Calu3 (cell line): Measurements from ENCODE around the gene CASP9. TPM values are rescaled to one million over a fixed set of nuclear protein-coding genes. Genes with fewer than 3 reads are reported as not detected.

Source experiments
- BruUV-seq: library from RNA; stranded (reverse); fragments of 400-500 nt; replicated peaks from 2 replicates; lab custom pipeline; 2021; lab: Mats Ljungman, UMichigan
- CTCF ChIA-PET: fragments of 300-600 bp; sonication (Branson Sonifier 250); formaldehyde crosslinking; loops from one replicate; lab custom pipeline; 2022; ENCODE audit warnings: antibody characterized with exemption; lab: Charles Lee
- DNase-seq: peaks from one replicate; pipeline ENCODE4 v3.0.0; 2022
- H3K27ac Mint-ChIP-seq: one replicate; pipeline ENCODE4 v1.8.0; 2022; ENCODE audit warnings: mixed read lengths; ENCODE audit not compliant: unreplicated experiment
- H3K27me3 Mint-ChIP-seq: one replicate; pipeline ENCODE4 v1.8.0; 2022; ENCODE audit warnings: mixed read lengths; ENCODE audit not compliant: unreplicated experiment
- H3K36me3 Mint-ChIP-seq: one replicate; pipeline ENCODE4 v1.8.0; 2022; ENCODE audit warnings: mild to moderate bottlenecking, moderate library complexity, mixed read lengths; ENCODE audit not compliant: insufficient read depth, unreplicated experiment
- H3K4me1 Mint-ChIP-seq: one replicate; pipeline ENCODE4 v1.8.0; 2022; ENCODE audit warnings: mild to moderate bottlenecking, low read depth, mixed read lengths; ENCODE audit not compliant: unreplicated experiment
- H3K4me3 Mint-ChIP-seq: one replicate; pipeline ENCODE4 v1.8.0; 2022; ENCODE audit warnings: mild to moderate bottlenecking, low read depth, moderate library complexity, mixed read lengths; ENCODE audit not compliant: unreplicated experiment
- H3K9me3 Mint-ChIP-seq: one replicate; pipeline ENCODE4 v1.8.0; 2022; ENCODE audit warnings: low read depth, mixed read lengths; ENCODE audit not compliant: unreplicated experiment
- CTCF ChIP-seq: fragments of 200-600 bp; IDR thresholded peaks from one replicate; pipeline ENCODE4 v1.8.0; 2022; ENCODE audit warnings: antibody characterized with exemption; ENCODE audit not compliant: unreplicated experiment
- intact Hi-C: fragments of 100-400 bp; cut with micrococcal nuclease; formaldehyde crosslinking; loops from one replicate; pipeline ENCODE4 v1.10.0; 2022; ENCODE audit not compliant: unreplicated experiment
- total RNA-seq: library from RNA; stranded (reverse); gene quantifications from 2 replicates; pipeline ENCODE4 v1.2.3, GENCODE V29; 2022

CASP9 gene
- total RNA-seq, 1 experiment from 2014 or later, result 8.4 TPM

- no TSS peak for BruUV-seq
- Mint-ChIP-seq H3K27me3 (no peaks in the 10 kb centered on the region), H3K4me3 (no peak overlapping the region), H3K4me1 (peaks cover 7% of the 10 kb centered on the region), H3K36me3 (no peaks in the 10 kb centered on the region), H3K27ac (no peak overlapping the region), H3K9me3 (no peaks in the 10 kb centered on the region)
- intact Hi-C loops, result no loop called here
- no peak for TF ChIP-seq CTCF
- DNase-seq, result no peak
- CTCF ChIA-PET, result interaction anchor here (0.6 kb wide), 1 partner anchor 112 kb away, joined by 4 read pairs; no protein-coding TSS in a partner anchor
Observed at GRCh38 chr1:15509586-15509985, 14.4 kb downstream of the CASP9 start.

GRCh38 chr1:15508700-15509487, 15.1 kb downstream of the CASP9 start:
- no peak overlapping the region for H3K27ac Mint-ChIP-seq
- peaks cover 7% of the 10 kb centered on the region for H3K4me1 Mint-ChIP-seq
- H3K4me3 Mint-ChIP-seq, result no peak overlapping the region
- H3K36me3 Mint-ChIP-seq, result peaks cover 5% of the 10 kb centered on the region
- H3K9me3 Mint-ChIP-seq, result no peaks in the 10 kb centered on the region
- no TSS peak for BruUV-seq
- CTCF ChIA-PET, result interaction anchor here (0.6 kb wide), 1 partner anchor 113 kb away, joined by 4 read pairs; no protein-coding TSS in a partner anchor
- TF ChIP-seq CTCF, result no peak
- no peak for DNase-seq
- intact Hi-C loops, result no loop called here
- no peaks in the 10 kb centered on the region for H3K27me3 Mint-ChIP-seq

GRCh38 chr1:15507278-15507677, 16.7 kb downstream of the CASP9 start:
- intact Hi-C loops, result no loop called here
- Mint-ChIP-seq H3K36me3 (peaks cover 5% of the 10 kb centered on the region), H3K4me3 (no peak overlapping the region), H3K4me1 (peaks cover 7% of the 10 kb centered on the region), H3K27ac (no peak overlapping the region), H3K9me3 (no peaks in the 10 kb centered on the region), H3K27me3 (no peaks in the 10 kb centered on the region)
- CTCF ChIA-PET, result no interaction called here
- TF ChIP-seq CTCF, result no peak
- no peak for DNase-seq
- BruUV-seq, result no TSS peak

- Mint-ChIP-seq H3K4me1 (peaks cover 7% of the 10 kb centered on the region), H3K27me3 (no peaks in the 10 kb centered on the region), H3K36me3 (peaks cover 5% of the 10 kb centered on the region), H3K9me3 (no peaks in the 10 kb centered on the region), H3K4me3 (no peak overlapping the region), H3K27ac (no peak overlapping the region)
- intact Hi-C loops, result no loop called here
- TF ChIP-seq CTCF, result no peak
- BruUV-seq, result no TSS peak
- CTCF ChIA-PET, result no interaction called here
- DNase-seq, result no peak
Observed at GRCh38 chr1:15506831-15507230, 17.2 kb downstream of the CASP9 start.
